HEK293 (cell line): ENCODE results near the gene ADPRHL1.
A peak's percentile ranks its signal among the peaks of the same experiment; 100 is the strongest.

Source experiments
- CTCF ChIA-PET: fragments of 350-600 bp; formaldehyde crosslinking; extraction: SDS; loops from one replicate; lab custom pipeline; 2021; ENCODE audit warnings: antibody characterized with exemption; lab: Yijun Ruan, JAX
- POLR2A ChIA-PET: fragments of 300-600 bp; formaldehyde crosslinking; extraction: SDS; loops from one replicate; lab custom pipeline; 2020; ENCODE audit warnings: antibody characterized with exemption, inconsistent platforms; lab: Yijun Ruan, JAX
- H3K27ac ChIP-seq: fragments of 200-500 bp; sonication (Bioruptor generic); 2 replicates; pipeline ENCODE4 v1.5.1; 2014; ENCODE audit warnings: low read depth, low read length, control low read depth, inconsistent platforms; ENCODE audit errors: extremely low read depth
- H3K36me3 ChIP-seq, 2 experiments: fragments of 200-500 bp in 1 of 2; sonication (Bioruptor generic) in 1 of 2; 1 replicate in 1 of 2; 2 replicates in 1 of 2; pipeline ENCODE4 v1.5.1; 2014 to 2017; ENCODE audit warnings: inconsistent platforms in 2 of 2, low read length in 2 of 2; ENCODE audit not compliant: control insufficient read depth in 2 of 2, insufficient read depth in 1 of 2
- H3K4me1 ChIP-seq: fragments of 200-500 bp; sonication (Bioruptor generic); 2 replicates; pipeline ENCODE4 v1.5.1; 2014; ENCODE audit warnings: mild to moderate bottlenecking, low read length, inconsistent platforms; ENCODE audit not compliant: control insufficient read depth, insufficient read depth
- H3K4me3 ChIP-seq: 2 replicates; pipeline ENCODE4 v1.5.1; 2011; ENCODE audit warnings: low read depth, mild to moderate bottlenecking, control low read depth, low read length, moderate library complexity
- H3K9me3 ChIP-seq: fragments of 200-500 bp; sonication (Bioruptor generic); 2 replicates; pipeline ENCODE4 v1.5.1; 2014; ENCODE audit warnings: low read depth, low read length, inconsistent platforms; ENCODE audit not compliant: control insufficient read depth, insufficient read depth
- GLIS2 ChIP-seq: fragments of 450-650 bp; formaldehyde crosslinking; IDR thresholded peaks from 2 replicates; pipeline ENCODE4 v1.5.1; 2016; ENCODE audit warnings: missing biosample characterization, missing genetic modification characterization
- PATZ1 ChIP-seq: fragments of 450-650 bp; formaldehyde crosslinking; IDR thresholded peaks from 2 replicates; pipeline ENCODE4 v1.5.1; 2016; ENCODE audit warnings: missing biosample characterization, missing genetic modification characterization
- ZEB2 ChIP-seq: fragments of 450-650 bp; formaldehyde crosslinking; IDR thresholded peaks from 2 replicates; pipeline ENCODE4 v1.5.1; 2016; ENCODE audit warnings: missing biosample characterization, missing genetic modification characterization
- ZFP41 ChIP-seq: fragments of 450-650 bp; formaldehyde crosslinking; IDR thresholded peaks from 2 replicates; pipeline ENCODE4 v1.5.1; 2016; ENCODE audit warnings: missing biosample characterization, missing genetic modification characterization, borderline replicate concordance
- ZIC2 ChIP-seq: fragments of 450-650 bp; formaldehyde crosslinking; IDR thresholded peaks from 2 replicates; pipeline ENCODE4 v1.5.1; 2016; ENCODE audit warnings: missing biosample characterization, missing genetic modification characterization
- ZNF19 ChIP-seq: fragments of 450-650 bp; formaldehyde crosslinking; IDR thresholded peaks from 2 replicates; pipeline ENCODE4; 2016; ENCODE audit warnings: missing biosample characterization, missing genetic modification characterization, low read depth
- ZNF23 ChIP-seq: fragments of 450-650 bp; formaldehyde crosslinking; IDR thresholded peaks from 2 replicates; pipeline ENCODE4 v1.5.1; 2016; ENCODE audit warnings: missing biosample characterization, missing genetic modification characterization, borderline replicate concordance
- ZNF248 ChIP-seq: fragments of 450-650 bp; formaldehyde crosslinking; IDR thresholded peaks from 2 replicates; pipeline ENCODE4 v1.5.1; 2017; ENCODE audit warnings: missing biosample characterization, missing genetic modification characterization
- ZNF335 ChIP-seq: fragments of 450-650 bp; formaldehyde crosslinking; conservative IDR thresholded peaks from 2 replicates; pipeline ENCODE4 v1.5.1; 2016; ENCODE audit warnings: missing biosample characterization, missing genetic modification characterization
- ZNF354C ChIP-seq: fragments of 450-650 bp; formaldehyde crosslinking; IDR thresholded peaks from 2 replicates; pipeline ENCODE4 v1.5.1; 2016; ENCODE audit warnings: missing biosample characterization, missing genetic modification characterization, low read depth, borderline replicate concordance
- ZNF529 ChIP-seq: fragments of 450-650 bp; formaldehyde crosslinking; IDR thresholded peaks from 2 replicates; pipeline ENCODE4 v1.5.1; 2017; ENCODE audit warnings: missing genetic modification characterization, missing biosample characterization; ENCODE audit not compliant: insufficient replicate concordance
- ZNF580 ChIP-seq: fragments of 450-650 bp; formaldehyde crosslinking; IDR thresholded peaks from 2 replicates; pipeline ENCODE4 v1.5.1; 2016; ENCODE audit warnings: missing biosample characterization, missing genetic modification characterization
- ZNF621 ChIP-seq: fragments of 450-650 bp; formaldehyde crosslinking; IDR thresholded peaks from 2 replicates; pipeline ENCODE4 v1.5.1; 2017; ENCODE audit warnings: missing biosample characterization, missing genetic modification characterization
- TF ChIP-seq, protein P1 (sequence below): fragments of 450-650 bp; formaldehyde crosslinking; IDR thresholded peaks from 2 replicates; pipeline ENCODE4 v1.5.0; 2017; ENCODE audit warnings: missing biosample characterization, missing genetic modification characterization, borderline replicate concordance
- TF ChIP-seq, protein P2 (sequence below): fragments of 450-650 bp; formaldehyde crosslinking; IDR thresholded peaks from 2 replicates; pipeline ENCODE4 v1.5.1; 2017; ENCODE audit warnings: missing biosample characterization, missing genetic modification characterization
- TF ChIP-seq, protein P3 (sequence below): fragments of 450-650 bp; formaldehyde crosslinking; IDR thresholded peaks from 2 replicates; pipeline ENCODE4 v1.5.1; 2016; ENCODE audit warnings: missing biosample characterization, missing genetic modification characterization

The ADPRHL1 gene

DNA sequence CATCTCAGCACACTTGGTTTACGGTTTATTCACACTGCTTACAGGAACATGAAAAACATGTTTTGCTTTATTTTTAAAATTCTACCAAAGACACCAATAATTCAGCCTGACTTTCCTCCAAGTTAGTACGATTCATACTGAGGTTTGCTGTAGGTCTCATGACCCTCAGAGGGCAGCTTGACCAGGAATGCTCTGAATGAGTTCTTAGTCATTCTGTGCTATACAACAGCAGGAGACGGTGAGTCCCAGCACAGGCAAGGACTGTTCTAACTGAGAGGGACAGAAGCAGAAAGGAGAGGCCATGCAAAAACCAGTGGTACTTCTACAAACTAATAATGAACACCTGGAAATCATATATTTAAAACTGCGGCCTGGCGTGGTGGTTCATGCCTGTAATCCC, 95.8 kb downstream of the ADPRHL1 start (continued):
- no peak for TF ChIP-seq ZIC2 (tag by site-specific recombination)
- TF ChIP-seq, protein P1, sequence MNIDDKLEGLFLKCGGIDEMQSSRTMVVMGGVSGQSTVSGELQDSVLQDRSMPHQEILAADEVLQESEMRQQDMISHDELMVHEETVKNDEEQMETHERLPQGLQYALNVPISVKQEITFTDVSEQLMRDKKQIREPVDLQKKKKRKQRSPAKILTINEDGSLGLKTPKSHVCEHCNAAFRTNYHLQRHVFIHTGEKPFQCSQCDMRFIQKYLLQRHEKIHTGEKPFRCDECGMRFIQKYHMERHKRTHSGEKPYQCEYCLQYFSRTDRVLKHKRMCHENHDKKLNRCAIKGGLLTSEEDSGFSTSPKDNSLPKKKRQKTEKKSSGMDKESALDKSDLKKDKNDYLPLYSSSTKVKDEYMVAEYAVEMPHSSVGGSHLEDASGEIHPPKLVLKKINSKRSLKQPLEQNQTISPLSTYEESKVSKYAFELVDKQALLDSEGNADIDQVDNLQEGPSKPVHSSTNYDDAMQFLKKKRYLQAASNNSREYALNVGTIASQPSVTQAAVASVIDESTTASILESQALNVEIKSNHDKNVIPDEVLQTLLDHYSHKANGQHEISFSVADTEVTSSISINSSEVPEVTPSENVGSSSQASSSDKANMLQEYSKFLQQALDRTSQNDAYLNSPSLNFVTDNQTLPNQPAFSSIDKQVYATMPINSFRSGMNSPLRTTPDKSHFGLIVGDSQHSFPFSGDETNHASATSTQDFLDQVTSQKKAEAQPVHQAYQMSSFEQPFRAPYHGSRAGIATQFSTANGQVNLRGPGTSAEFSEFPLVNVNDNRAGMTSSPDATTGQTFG (tag by site-specific recombination): no peak
- no peak for TF ChIP-seq ZNF580 (tag by site-specific recombination)
- no peak for TF ChIP-seq ZEB2 (tag by site-specific recombination)

DNA sequence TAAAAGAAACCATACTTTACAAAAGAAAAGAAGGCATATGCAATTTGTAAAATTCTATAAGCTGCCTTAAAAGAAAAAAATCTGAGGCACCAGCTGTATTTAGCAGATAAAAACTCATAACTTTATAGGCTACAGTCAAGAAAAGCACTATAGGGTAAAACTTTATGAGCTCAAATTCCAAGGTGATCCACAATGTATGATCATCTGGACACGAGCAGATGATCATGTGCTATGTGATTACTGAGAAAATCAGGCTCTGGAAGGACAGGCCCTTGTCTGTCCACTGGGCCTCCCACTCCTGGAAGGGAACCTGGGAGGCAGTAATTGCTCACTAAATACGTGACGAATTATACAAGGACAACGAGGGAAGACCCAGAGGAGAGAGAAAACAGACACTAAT, 96.7 kb downstream of the ADPRHL1 start:
- Histone ChIP-seq H3K4me1 (no peaks in the 10 kb centered on the region; the same call in 1 of the 2 replicates), H3K27ac (no peak overlapping the region), H3K36me3 (peaks cover 0 to 10% of the 10 kb centered on the region in 2 experiments; a peak in 1 of 3 replicates), H3K9me3 (no peaks in the 10 kb centered on the region), H3K4me3 (no peak overlapping the region)
- CTCF ChIA-PET: no interaction called here
- TF ChIP-seq, protein P2, sequence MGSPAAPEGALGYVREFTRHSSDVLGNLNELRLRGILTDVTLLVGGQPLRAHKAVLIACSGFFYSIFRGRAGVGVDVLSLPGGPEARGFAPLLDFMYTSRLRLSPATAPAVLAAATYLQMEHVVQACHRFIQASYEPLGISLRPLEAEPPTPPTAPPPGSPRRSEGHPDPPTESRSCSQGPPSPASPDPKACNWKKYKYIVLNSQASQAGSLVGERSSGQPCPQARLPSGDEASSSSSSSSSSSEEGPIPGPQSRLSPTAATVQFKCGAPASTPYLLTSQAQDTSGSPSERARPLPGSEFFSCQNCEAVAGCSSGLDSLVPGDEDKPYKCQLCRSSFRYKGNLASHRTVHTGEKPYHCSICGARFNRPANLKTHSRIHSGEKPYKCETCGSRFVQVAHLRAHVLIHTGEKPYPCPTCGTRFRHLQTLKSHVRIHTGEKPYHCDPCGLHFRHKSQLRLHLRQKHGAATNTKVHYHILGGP (tag by site-specific recombination): no peak
- TF ChIP-seq, protein P3, sequence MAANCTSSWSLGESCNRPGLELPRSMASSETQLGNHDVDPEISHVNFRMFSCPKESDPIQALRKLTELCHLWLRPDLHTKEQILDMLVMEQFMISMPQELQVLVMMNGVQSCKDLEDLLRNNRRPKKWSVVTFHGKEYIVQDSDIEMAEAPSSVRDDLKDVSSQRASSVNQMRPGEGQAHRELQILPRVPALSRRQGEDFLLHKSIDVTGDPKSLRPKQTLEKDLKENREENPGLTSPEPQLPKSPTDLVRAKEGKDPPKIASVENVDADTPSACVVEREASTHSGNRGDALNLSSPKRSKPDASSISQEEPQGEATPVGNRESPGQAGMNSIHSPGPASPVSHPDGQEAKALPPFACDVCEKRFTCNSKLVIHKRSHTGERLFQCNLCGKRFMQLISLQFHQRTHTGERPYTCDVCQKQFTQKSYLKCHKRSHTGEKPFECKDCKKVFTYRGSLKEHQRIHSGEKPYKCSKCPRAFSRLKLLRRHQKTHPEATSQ (tag by site-specific recombination): no peak
- POLR2A ChIA-PET: no interaction called here

DNA sequence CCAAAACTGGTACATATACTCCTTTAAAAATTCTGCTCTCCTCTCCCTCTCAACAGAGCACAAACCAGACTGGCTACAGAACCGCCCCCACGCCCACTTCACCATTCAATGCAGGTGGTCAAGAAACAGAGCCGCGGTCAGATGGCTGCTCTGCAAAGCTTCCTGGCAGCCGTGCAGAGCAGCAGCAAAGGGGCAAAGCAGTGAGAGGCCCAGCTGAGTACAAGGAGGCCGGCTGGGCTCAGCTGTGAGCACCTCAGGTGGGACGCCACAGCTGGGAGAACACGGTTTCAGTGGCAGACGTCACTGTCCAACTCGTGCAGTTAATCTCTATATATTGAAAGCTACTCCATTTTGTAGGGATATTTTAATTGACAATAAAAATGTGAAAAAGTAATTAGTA, 97.7 kb downstream of the ADPRHL1 start:
- Histone ChIP-seq H3K4me1 (no peaks in the 10 kb centered on the region; the same call in 1 of the 2 replicates), H3K4me3 (no peak overlapping the region), H3K27ac (no peak overlapping the region), H3K9me3 (no peaks in the 10 kb centered on the region), H3K36me3 (peaks cover 0 to 12% of the 10 kb centered on the region in 2 experiments; a peak in 1 of 3 replicates)
- CTCF ChIA-PET: no interaction called here
- POLR2A ChIA-PET: interaction anchor here (0.5 kb wide), 1 partner anchor 196 kb away, joined by 6 read pairs; no protein-coding TSS in a partner anchor
- TF ChIP-seq ZIC2 (tag by site-specific recombination): peak; percentile 33; the same call in 1 of the 2 replicates
- TF ChIP-seq ZNF354C (tag by site-specific recombination): no peak
- TF ChIP-seq GLIS2 (tag by site-specific recombination): no peak

- CTCF ChIA-PET: no interaction called here
- H3K27ac ChIP-seq: no peak overlapping the region
- no peaks in the 10 kb centered on the region for H3K9me3 ChIP-seq
- TF ChIP-seq PATZ1 (no peak), ZNF23 (tag by site-specific recombination) (no peak), ZFP41 (no peak), ZNF621 (tag by site-specific recombination) (no peak), ZNF529 (tag by site-specific recombination) (no peak), ZNF335 (tag by site-specific recombination) (no peak), ZNF248 (tag by site-specific recombination) (no peak), ZNF19 (tag by site-specific recombination) (no peak)
- TF ChIP-seq, all 188 proteins: peak for 0
- no peaks in the 10 kb centered on the region; the same call in 1 of the 2 replicates for H3K4me1 ChIP-seq
- H3K36me3 ChIP-seq: peaks cover 0 to 18% of the 10 kb centered on the region in 2 experiments; a peak in 1 of 3 replicates
- POLR2A ChIA-PET: interaction anchor here (0.5 kb wide), 1 partner anchor 196 kb away, joined by 6 read pairs; no protein-coding TSS in a partner anchor
- H3K4me3 ChIP-seq: no peak overlapping the region
These were observed 98.3 kb downstream of the ADPRHL1 start for GRCh38 chr13:113354831-113355610.
